Activated T-helper 17 cell treated with anti-CD3 and anti-CD28 coated beads, Interleukin-2, amount 50 U/mL, for 72 hours (primary cell): Measurements from ENCODE around the gene AXIN2. TPM values are rescaled to one million over a fixed set of nuclear protein-coding genes. Genes with fewer than 3 reads are reported as not detected.
A peak's percentile ranks its signal among the peaks of the same experiment; 100 is the strongest.
"Not testable (repeated sequence)": the region's sequence is repeated elsewhere in the genome, so short reads cannot be mapped to it uniquely, and the experiment has no call there.

ENCODE experiments used
- ATAC-seq: fragments of 150-1000 bp; cut with Tn5 transposase; replicated peaks from 2 replicates; pipeline ENCODE4 v1.10.0; 2021; ENCODE audit warnings: mild to moderate bottlenecking, moderate library complexity
- H3K27ac Mint-ChIP-seq: one replicate; pipeline ENCODE4 v1.8.0; 2022; ENCODE audit warnings: mixed read lengths
- H3K27me3 Mint-ChIP-seq: one replicate; pipeline ENCODE4 v1.8.0; 2022; ENCODE audit warnings: mixed read lengths
- H3K36me3 Mint-ChIP-seq: one replicate; pipeline ENCODE4 v1.8.0; 2022; ENCODE audit warnings: low read depth, mild to moderate bottlenecking, mixed read lengths
- H3K4me1 Mint-ChIP-seq: one replicate; pipeline ENCODE4 v1.8.0; 2022; ENCODE audit warnings: mixed read lengths
- H3K4me3 Mint-ChIP-seq: one replicate; pipeline ENCODE4 v1.8.0; 2022; ENCODE audit warnings: mild to moderate bottlenecking, mixed read lengths
- H3K9me3 Mint-ChIP-seq: one replicate; pipeline ENCODE4 v1.8.0; 2022; ENCODE audit warnings: mixed read lengths
- total RNA-seq, 2 donors: library from RNA; stranded (reverse); gene quantifications; one replicate each; pipeline ENCODE4 v1.2.3, GENCODE V29; 2022

AXIN2 gene
- total RNA-seq, 2 donors from 2014 or later, result 0.71 to 1.5 TPM

GRCh38 chr17:65515512-65515911 lies 45.9 kb downstream of the AXIN2 start:
- Mint-ChIP-seq H3K27me3 (no peaks in the 10 kb centered on the region), H3K4me1 (peaks cover 8% of the 10 kb centered on the region), H3K4me3 (no peak overlapping the region), H3K9me3 (peaks cover 3% of the 10 kb centered on the region), H3K36me3 (no peaks in the 10 kb centered on the region), H3K27ac (no peak overlapping the region)
- no peak for ATAC-seq

- Mint-ChIP-seq H3K4me1 (peaks cover 8% of the 10 kb centered on the region), H3K36me3 (no peaks in the 10 kb centered on the region), H3K27me3 (no peaks in the 10 kb centered on the region), H3K9me3 (peaks cover 3% of the 10 kb centered on the region), H3K4me3 (peak overlapping the region; percentile 38), H3K27ac (peak overlapping the region; percentile 82)
- ATAC-seq, result peak; percentile 81
These were observed 46.9 kb downstream of the AXIN2 start for GRCh38 chr17:65514541-65514940.

- peak; percentile 93 for ATAC-seq
These were observed 47.4 kb downstream of the AXIN2 start for GRCh38 chr17:65514082-65514481.

GRCh38 chr17:65511316-65511715 lies 50.1 kb downstream of the AXIN2 start:
- Mint-ChIP-seq H3K27ac (no peak overlapping the region), H3K4me3 (no peak overlapping the region), H3K36me3 (no peaks in the 10 kb centered on the region), H3K4me1 (peaks cover 8% of the 10 kb centered on the region), H3K9me3 (no peaks in the 10 kb centered on the region), H3K27me3 (no peaks in the 10 kb centered on the region)
- no peak for ATAC-seq

More at GRCh38 chr17:65514082-65514481, 47.4 kb downstream of the AXIN2 start:
- Mint-ChIP-seq H3K9me3 (peaks cover 3% of the 10 kb centered on the region), H3K27me3 (no peaks in the 10 kb centered on the region), H3K36me3 (no peaks in the 10 kb centered on the region), H3K27ac (peak overlapping the region; percentile 82), H3K4me3 (peak overlapping the region; percentile 38), H3K4me1 (peaks cover 8% of the 10 kb centered on the region)

GRCh38 chr17:65509032-65509431 lies 52.4 kb downstream of the AXIN2 start:
- Mint-ChIP-seq H3K36me3 (no peaks in the 10 kb centered on the region), H3K9me3 (no peaks in the 10 kb centered on the region), H3K4me3 (no peak overlapping the region), H3K27ac (no peak overlapping the region), H3K27me3 (no peaks in the 10 kb centered on the region), H3K4me1 (peaks cover 2% of the 10 kb centered on the region)
- ATAC-seq, result no peak

- not testable (repeated sequence) for H3K27ac Mint-ChIP-seq, H3K9me3 Mint-ChIP-seq
These were observed 56.8 kb downstream of the AXIN2 start for GRCh38 chr17:65504673-65505072.

GRCh38 chr17:65504141-65504540 lies 57.3 kb downstream of the AXIN2 start:
- Mint-ChIP-seq H3K4me1 (no peaks in the 10 kb centered on the region), H3K36me3 (no peaks in the 10 kb centered on the region), H3K27ac (no peak overlapping the region), H3K27me3 (no peaks in the 10 kb centered on the region), H3K4me3 (no peak overlapping the region), H3K9me3 (no peaks in the 10 kb centered on the region)
- no peak for ATAC-seq

More at GRCh38 chr17:65504673-65505072, 56.8 kb downstream of the AXIN2 start:
- not testable (repeated sequence) for ATAC-seq, H3K4me1 Mint-ChIP-seq, H3K36me3 Mint-ChIP-seq, H3K27me3 Mint-ChIP-seq, H3K4me3 Mint-ChIP-seq

- H3K36me3 Mint-ChIP-seq, result no peaks in the 10 kb centered on the region
- ATAC-seq, result no peak
- H3K4me3 Mint-ChIP-seq, result no peak overlapping the region
- no peak overlapping the region for H3K27ac Mint-ChIP-seq
- H3K9me3 Mint-ChIP-seq, result no peaks in the 10 kb centered on the region
- no peaks in the 10 kb centered on the region for H3K4me1 Mint-ChIP-seq
- no peaks in the 10 kb centered on the region for H3K27me3 Mint-ChIP-seq
These were observed 57.9 kb downstream of the AXIN2 start for GRCh38 chr17:65503557-65503956.

GRCh38 chr17:65498816-65499215 lies 62.6 kb downstream of the AXIN2 start:
- no peaks in the 10 kb centered on the region for H3K36me3 Mint-ChIP-seq

GRCh38 chr17:65496801-65497200 lies 64.6 kb downstream of the AXIN2 start:
- H3K36me3 Mint-ChIP-seq, result no peaks in the 10 kb centered on the region
- H3K4me1 Mint-ChIP-seq, result peaks cover 8% of the 10 kb centered on the region
- no peaks in the 10 kb centered on the region for H3K27me3 Mint-ChIP-seq
- H3K9me3 Mint-ChIP-seq, result no peaks in the 10 kb centered on the region
- no peak overlapping the region for H3K27ac Mint-ChIP-seq
- no peak overlapping the region for H3K4me3 Mint-ChIP-seq
- no peak for ATAC-seq

More at GRCh38 chr17:65498816-65499215, 62.6 kb downstream of the AXIN2 start:
- ATAC-seq, result no peak
- no peak overlapping the region for H3K4me3 Mint-ChIP-seq
- no peak overlapping the region for H3K27ac Mint-ChIP-seq
- no peaks in the 10 kb centered on the region for H3K27me3 Mint-ChIP-seq
- H3K4me1 Mint-ChIP-seq, result peaks cover 8% of the 10 kb centered on the region
- H3K9me3 Mint-ChIP-seq, result no peaks in the 10 kb centered on the region

GRCh38 chr17:65495122-65496055 lies 66.1 kb downstream of the AXIN2 start:
- no peak overlapping the region for H3K27ac Mint-ChIP-seq
- H3K27me3 Mint-ChIP-seq, result no peaks in the 10 kb centered on the region
- ATAC-seq, result no peak
- H3K9me3 Mint-ChIP-seq, result no peaks in the 10 kb centered on the region
- H3K4me1 Mint-ChIP-seq, result peaks cover 8% of the 10 kb centered on the region
- H3K4me3 Mint-ChIP-seq, result peak overlapping the region; percentile 32
- H3K36me3 Mint-ChIP-seq, result no peaks in the 10 kb centered on the region

- Mint-ChIP-seq H3K36me3 (no peaks in the 10 kb centered on the region), H3K27ac (no peak overlapping the region), H3K9me3 (no peaks in the 10 kb centered on the region), H3K27me3 (peaks cover 12% of the 10 kb centered on the region), H3K4me3 (no peak overlapping the region), H3K4me1 (peaks cover 4% of the 10 kb centered on the region)
- peak; percentile 23 for ATAC-seq
These were observed 71.9 kb downstream of the AXIN2 start for GRCh38 chr17:65489413-65490155.

GRCh38 chr17:65488665-65489064 lies 72.8 kb downstream of the AXIN2 start:
- H3K4me1 Mint-ChIP-seq, result peaks cover 4% of the 10 kb centered on the region
- no peak overlapping the region for H3K27ac Mint-ChIP-seq
- H3K9me3 Mint-ChIP-seq, result no peaks in the 10 kb centered on the region
- ATAC-seq, result no peak
- no peak overlapping the region for H3K4me3 Mint-ChIP-seq
- H3K27me3 Mint-ChIP-seq, result peaks cover 12% of the 10 kb centered on the region
- no peaks in the 10 kb centered on the region for H3K36me3 Mint-ChIP-seq

GRCh38 chr17:65487990-65488389 lies 73.5 kb downstream of the AXIN2 start:
- Mint-ChIP-seq H3K36me3 (no peaks in the 10 kb centered on the region), H3K27ac (no peak overlapping the region), H3K9me3 (no peaks in the 10 kb centered on the region), H3K27me3 (peaks cover 16% of the 10 kb centered on the region), H3K4me3 (no peak overlapping the region), H3K4me1 (peaks cover 4% of the 10 kb centered on the region)
- ATAC-seq, result no peak

GRCh38 chr17:65487161-65487560 lies 74.3 kb downstream of the AXIN2 start:
- peaks cover 4% of the 10 kb centered on the region for H3K4me1 Mint-ChIP-seq
- H3K9me3 Mint-ChIP-seq, result no peaks in the 10 kb centered on the region
- no peak overlapping the region for H3K4me3 Mint-ChIP-seq
- H3K36me3 Mint-ChIP-seq, result no peaks in the 10 kb centered on the region
- ATAC-seq, result peak; percentile 49
- peaks cover 16% of the 10 kb centered on the region for H3K27me3 Mint-ChIP-seq
- no peak overlapping the region for H3K27ac Mint-ChIP-seq
